Mesodermal cell (in vitro differentiated cells): Measurements from ENCODE around the gene NOTO.
A peak's percentile ranks its signal among the peaks of the same experiment; 100 is the strongest.

ENCODE experiments used
- H3K27ac ChIP-seq: 2 replicates; pipeline ENCODE4 v1.7.0; 2013; ENCODE audit warnings: mild to moderate bottlenecking, low read depth, low read length, moderate library complexity; ENCODE audit not compliant: severe bottlenecking
- H3K36me3 ChIP-seq: 2 replicates; pipeline ENCODE4 v1.7.1; 2013; ENCODE audit warnings: mild to moderate bottlenecking, low read length, moderate library complexity; ENCODE audit not compliant: control insufficient read depth, insufficient read depth
- H3K4me1 ChIP-seq: one replicate; pipeline ENCODE4 v1.7.1; 2013; ENCODE audit warnings: mild to moderate bottlenecking, low read length; ENCODE audit not compliant: insufficient read depth, control insufficient read depth, poor library complexity, severe bottlenecking
- H3K4me3 ChIP-seq: 2 replicates; pipeline ENCODE4 v1.7.0; 2013; ENCODE audit warnings: low read length, control low read depth, mild to moderate bottlenecking; ENCODE audit not compliant: insufficient read depth, poor library complexity, severe bottlenecking; ENCODE audit errors: extremely low read depth
- H3K9me3 ChIP-seq: 2 replicates; pipeline ENCODE4 v1.7.1; 2013; ENCODE audit warnings: mild to moderate bottlenecking, low read length, moderate library complexity; ENCODE audit not compliant: control insufficient read depth
- WGBS, 2 experiments: methylation state at CpG; one replicate each; pipeline ENCODE4 v1.1.5; 2013; ENCODE audit warnings: missing lambda C conversion rate in 2 of 2; ENCODE audit not compliant: insufficient coverage in 2 of 2; 5-methylcytosine and 5-hydroxymethylcytosine counted together

The NOTO gene

GRCh38 chr2:73235315-73236028 is 33.1 kb downstream of the NOTO start:
- 75 to 78% methylated on average over 11 of the region's 11 CpGs for WGBS, 2 experiments
- peaks cover 46% of the 10 kb centered on the region for H3K36me3 ChIP-seq

GRCh38 chr2:73237168-73237567 is 34.8 kb downstream of the NOTO start:
- WGBS, 2 experiments = 89 to 100% methylated on average over 1 of the region's 1 CpG
- no peaks in the 10 kb centered on the region for H3K9me3 ChIP-seq
- H3K36me3 ChIP-seq = peaks cover 60% of the 10 kb centered on the region
- no peak overlapping the region for H3K27ac ChIP-seq
- H3K4me3 ChIP-seq = no peak overlapping the region
- peaks cover 14% of the 10 kb centered on the region for H3K4me1 ChIP-seq

More at GRCh38 chr2:73235315-73236028, 33.1 kb downstream of the NOTO start:
- peak overlapping the region; percentile 95 for H3K4me3 ChIP-seq
- H3K4me1 ChIP-seq = peaks cover 14% of the 10 kb centered on the region
- H3K27ac ChIP-seq = no peak overlapping the region
- no peaks in the 10 kb centered on the region for H3K9me3 ChIP-seq

- Histone ChIP-seq H3K36me3 (peaks cover 68% of the 10 kb centered on the region), H3K27ac (no peak overlapping the region), H3K9me3 (no peaks in the 10 kb centered on the region), H3K4me1 (peaks cover 18% of the 10 kb centered on the region), H3K4me3 (no peak overlapping the region)
- WGBS, 2 experiments = 71% methylated on average over 1 of the region's 3 CpGs; no CpG with 5 or more reads in 1 of the 2 experiments
Observed at GRCh38 chr2:73238149-73238548, 35.8 kb downstream of the NOTO start.

- Histone ChIP-seq H3K9me3 (no peaks in the 10 kb centered on the region), H3K4me1 (peaks cover 18% of the 10 kb centered on the region), H3K27ac (no peak overlapping the region), H3K36me3 (peaks cover 76% of the 10 kb centered on the region), H3K4me3 (no peak overlapping the region)
- 90 to 100% methylated on average over 1 of the region's 1 CpG for WGBS, 2 experiments
Observed at GRCh38 chr2:73238976-73239375, 36.6 kb downstream of the NOTO start.

DNA sequence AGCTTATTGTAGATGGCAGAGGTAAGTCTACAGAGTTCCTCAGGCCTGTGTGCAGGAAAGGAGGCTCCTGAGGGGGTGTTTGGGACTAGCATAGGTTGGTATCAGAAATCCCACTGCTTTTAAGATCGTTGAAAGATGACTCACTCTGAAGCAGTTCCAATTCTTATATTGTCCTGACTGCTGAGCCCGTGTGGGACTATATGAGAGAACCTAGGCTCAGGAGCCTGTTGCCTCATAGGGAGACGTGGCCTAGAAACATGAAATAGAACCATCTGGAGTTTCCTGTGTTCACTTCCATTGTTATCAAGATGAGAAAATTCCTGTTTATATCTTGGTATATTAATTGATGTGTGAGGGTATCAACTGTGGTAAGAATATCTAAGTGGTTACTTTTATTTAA is 37.4 kb downstream of the NOTO start:
- 89 to 96% methylated on average over 3 of the region's 3 CpGs for WGBS, 2 experiments

GRCh38 chr2:73243884-73244570 is 41.7 kb downstream of the NOTO start:
- Histone ChIP-seq H3K27ac (no peak overlapping the region), H3K4me3 (no peak overlapping the region), H3K4me1 (peaks cover 4% of the 10 kb centered on the region), H3K9me3 (no peaks in the 10 kb centered on the region), H3K36me3 (peaks cover 95% of the 10 kb centered on the region)
- 78 to 80% methylated on average over 4 of the region's 5 CpGs for WGBS, 2 experiments

More for the DNA sequence above, 37.4 kb downstream of the NOTO start:
- Histone ChIP-seq H3K27ac (no peak overlapping the region), H3K4me1 (peaks cover 18% of the 10 kb centered on the region), H3K36me3 (peaks cover 84% of the 10 kb centered on the region), H3K4me3 (no peak overlapping the region), H3K9me3 (no peaks in the 10 kb centered on the region)

- H3K4me3 ChIP-seq = no peak overlapping the region
- no peak overlapping the region for H3K27ac ChIP-seq
- H3K36me3 ChIP-seq = peaks cover 95% of the 10 kb centered on the region
- WGBS, 2 experiments = 83 to 95% methylated on average over 2 to 3 of the region's 3 CpGs
- H3K9me3 ChIP-seq = no peaks in the 10 kb centered on the region
- H3K4me1 ChIP-seq = peaks cover 3% of the 10 kb centered on the region
Observed at GRCh38 chr2:73244580-73244979, 42.2 kb downstream of the NOTO start.

DNA sequence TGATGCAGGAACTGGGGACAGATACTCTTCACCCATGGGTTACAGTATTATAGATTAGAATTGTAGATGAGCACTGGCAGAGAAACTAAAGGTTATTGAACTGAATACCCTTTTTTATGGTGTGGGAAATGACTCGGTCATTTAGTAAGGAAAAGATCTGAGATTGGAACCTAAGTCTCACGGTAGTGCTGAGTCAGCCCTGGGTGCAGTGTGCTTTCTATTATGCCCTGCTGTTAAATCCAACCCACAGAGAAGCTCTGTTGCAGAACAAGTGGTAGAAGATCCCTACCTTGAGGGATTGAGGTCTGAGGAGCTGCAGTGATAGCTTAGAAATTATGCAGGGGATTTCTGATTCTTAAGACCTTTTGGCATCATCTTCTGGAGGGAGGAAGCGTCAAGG is 44.5 kb downstream of the NOTO start:
- no peaks in the 10 kb centered on the region for H3K9me3 ChIP-seq
- no peak overlapping the region for H3K4me3 ChIP-seq
- peaks cover 94% of the 10 kb centered on the region for H3K36me3 ChIP-seq
- no peak overlapping the region for H3K27ac ChIP-seq
- H3K4me1 ChIP-seq = peaks cover 3% of the 10 kb centered on the region
- WGBS, 2 experiments = 91 to 95% methylated on average over 3 of the region's 3 CpGs

GRCh38 chr2:73249636-73250035 is 47.3 kb downstream of the NOTO start:
- no peaks in the 10 kb centered on the region for H3K9me3 ChIP-seq
- H3K36me3 ChIP-seq = peaks cover 98% of the 10 kb centered on the region
- WGBS, 2 experiments = 89 to 92% methylated on average over 8 to 9 of the region's 9 CpGs
- H3K4me3 ChIP-seq = no peak overlapping the region
- no peaks in the 10 kb centered on the region for H3K4me1 ChIP-seq
- no peak overlapping the region for H3K27ac ChIP-seq

DNA sequence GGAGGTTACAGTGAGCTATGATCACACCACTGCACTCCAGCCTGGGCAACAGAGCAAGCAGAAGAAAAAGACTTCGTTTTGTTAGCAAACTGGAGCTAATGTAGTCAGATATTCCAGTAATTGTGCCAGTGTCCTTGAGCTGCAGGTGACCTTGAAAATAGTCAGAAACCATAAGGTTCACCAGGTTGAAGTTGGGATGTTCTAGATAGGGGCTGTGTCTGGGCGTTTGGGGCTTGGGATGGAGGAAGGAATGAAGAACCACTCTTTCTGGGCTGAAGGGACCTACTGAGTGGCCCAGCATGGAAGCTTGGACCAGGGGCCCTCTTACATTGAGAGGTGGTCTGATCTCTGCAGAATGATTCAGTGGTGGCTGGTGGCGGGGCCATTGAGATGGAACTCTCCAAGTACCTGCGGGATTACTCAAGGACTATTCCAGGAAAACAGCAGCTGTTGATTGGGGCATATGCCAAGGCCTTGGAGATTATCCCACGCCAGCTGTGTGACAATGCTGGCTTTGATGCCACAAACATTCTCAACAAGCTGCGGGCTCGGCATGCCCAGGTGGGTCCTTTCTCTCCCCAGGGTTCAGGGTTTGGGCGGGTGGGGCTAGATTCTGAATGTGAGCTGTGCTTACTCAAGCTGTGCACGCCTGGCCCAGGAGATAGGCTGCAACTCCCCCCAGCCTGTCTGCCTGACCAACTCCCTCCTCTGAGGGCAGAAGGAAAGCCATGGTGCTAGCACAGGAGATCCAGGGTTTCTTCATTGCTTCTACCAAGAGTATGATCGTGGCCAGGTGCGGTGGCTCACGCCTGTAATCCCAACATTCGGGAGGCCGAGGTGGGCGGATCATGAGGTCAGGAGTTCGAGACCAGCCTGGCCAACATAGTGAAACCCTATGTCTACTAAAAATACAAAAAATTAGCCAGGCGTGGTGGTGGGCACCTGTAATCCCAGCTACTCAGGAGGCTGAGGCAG is 48.8 kb downstream of the NOTO start:
- no peaks in the 10 kb centered on the region for H3K4me1 ChIP-seq
- peaks cover 90% of the 10 kb centered on the region for H3K36me3 ChIP-seq
- 95 to 96% methylated on average over 12 to 16 of the region's 17 CpGs for WGBS, 2 experiments
- no peaks in the 10 kb centered on the region for H3K9me3 ChIP-seq
- no peak overlapping the region for H3K4me3 ChIP-seq
- no peak overlapping the region for H3K27ac ChIP-seq
